ENCODE measurements around the gene THAP11.

DNA sequence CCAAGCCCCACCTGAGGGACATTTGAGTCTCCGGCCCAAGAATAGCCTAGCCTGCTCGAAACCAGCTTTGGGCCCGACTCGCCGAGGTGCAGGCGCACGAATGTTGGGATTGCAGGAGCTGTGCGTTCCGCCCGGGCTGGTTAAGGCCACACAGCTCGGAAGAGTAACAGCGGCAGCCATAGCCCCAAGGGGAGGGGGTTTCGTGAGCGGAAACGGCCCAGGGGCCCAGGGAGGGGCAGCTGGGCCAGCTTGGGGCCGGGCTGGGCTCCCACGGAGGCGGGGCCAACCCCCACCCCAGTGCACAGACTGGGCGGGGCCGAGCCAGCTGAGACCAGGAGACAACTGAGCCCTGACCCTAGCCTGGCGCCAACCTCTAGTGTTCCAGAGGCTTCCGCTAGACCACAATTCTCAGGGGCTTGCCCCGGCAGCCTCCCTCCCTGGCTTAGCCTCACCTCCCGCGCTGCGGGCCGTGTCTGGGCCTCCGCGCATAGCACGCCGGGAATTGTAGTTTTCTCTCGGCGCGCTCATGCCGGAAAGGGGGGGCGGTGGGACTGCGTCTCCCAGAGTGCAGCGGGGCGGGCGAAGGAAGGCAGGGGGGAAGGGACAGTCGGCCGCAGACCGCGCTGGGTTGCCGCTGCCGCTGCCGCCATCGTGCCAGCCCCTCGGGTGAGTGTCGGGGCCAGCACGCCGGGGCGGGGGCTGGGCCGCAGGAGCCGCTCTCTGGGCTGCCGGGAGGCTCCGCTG is 4.4 kb downstream of the THAP11 start, which contains the start of gene NUTF2:
- TF ChIP-seq POLR2A (IDR thresholded peaks at IDR 0.05; ENCODE audit: low read depth, low read length) = peak; percentile 83
- TF ChIP-seq, protein P1, sequence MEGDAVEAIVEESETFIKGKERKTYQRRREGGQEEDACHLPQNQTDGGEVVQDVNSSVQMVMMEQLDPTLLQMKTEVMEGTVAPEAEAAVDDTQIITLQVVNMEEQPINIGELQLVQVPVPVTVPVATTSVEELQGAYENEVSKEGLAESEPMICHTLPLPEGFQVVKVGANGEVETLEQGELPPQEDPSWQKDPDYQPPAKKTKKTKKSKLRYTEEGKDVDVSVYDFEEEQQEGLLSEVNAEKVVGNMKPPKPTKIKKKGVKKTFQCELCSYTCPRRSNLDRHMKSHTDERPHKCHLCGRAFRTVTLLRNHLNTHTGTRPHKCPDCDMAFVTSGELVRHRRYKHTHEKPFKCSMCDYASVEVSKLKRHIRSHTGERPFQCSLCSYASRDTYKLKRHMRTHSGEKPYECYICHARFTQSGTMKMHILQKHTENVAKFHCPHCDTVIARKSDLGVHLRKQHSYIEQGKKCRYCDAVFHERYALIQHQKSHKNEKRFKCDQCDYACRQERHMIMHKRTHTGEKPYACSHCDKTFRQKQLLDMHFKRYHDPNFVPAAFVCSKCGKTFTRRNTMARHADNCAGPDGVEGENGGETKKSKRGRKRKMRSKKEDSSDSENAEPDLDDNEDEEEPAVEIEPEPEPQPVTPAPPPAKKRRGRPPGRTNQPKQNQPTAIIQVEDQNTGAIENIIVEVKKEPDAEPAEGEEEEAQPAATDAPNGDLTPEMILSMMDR (conservative IDR thresholded peaks at IDR 0.05; ENCODE audit: low read depth, low read length) = no peak
